ENCODE measurements around the gene ENTPD7. TPM values are rescaled to one million over a fixed set of nuclear protein-coding genes. Genes with fewer than 3 reads are reported as not detected.
"Not testable (repeated sequence)": the region's sequence is repeated elsewhere in the genome, so short reads cannot be mapped to it uniquely, and the experiment has no call there.

The ENTPD7 gene
- polyA plus RNA-seq, 1 donor: 56.2 TPM

GRCh38 chr10:99742701-99743100 lies 83.4 kb downstream of the ENTPD7 start:
- no peak for DNase-seq
- no peaks in the 10 kb centered on the region for H3K4me1 ChIP-seq (ENCODE audit: control insufficient read depth, insufficient read depth, low read length)
- WGBS (ENCODE audit: insufficient coverage, low lambda C conversion rate): 90% methylated on average over 2 of the region's 2 CpGs
- no peak overlapping the region for H3K4me3 ChIP-seq (ENCODE audit: low read length)
- no peaks in the 10 kb centered on the region for H3K27me3 ChIP-seq (ENCODE audit: control insufficient read depth, insufficient read depth, low read length)
- peaks cover 59% of the 10 kb centered on the region for H3K36me3 ChIP-seq (ENCODE audit: control insufficient read depth, insufficient read depth, low read length)
- H3K9me3 ChIP-seq (ENCODE audit: control insufficient read depth, low read depth, low read length): peaks cover 13% of the 10 kb centered on the region
- H3K27ac ChIP-seq (ENCODE audit: low read length): no peak overlapping the region

- Histone ChIP-seq H3K4me1 (ENCODE audit: control insufficient read depth, insufficient read depth, low read length) (no peaks in the 10 kb centered on the region), H3K4me3 (ENCODE audit: low read length) (no peak overlapping the region), H3K27me3 (ENCODE audit: control insufficient read depth, insufficient read depth, low read length) (no peaks in the 10 kb centered on the region), H3K36me3 (ENCODE audit: control insufficient read depth, insufficient read depth, low read length) (peaks cover 64% of the 10 kb centered on the region), H3K9me3 (ENCODE audit: control insufficient read depth, low read depth, low read length) (peaks cover 13% of the 10 kb centered on the region), H3K27ac (ENCODE audit: low read length) (no peak overlapping the region)
- WGBS (ENCODE audit: insufficient coverage, low lambda C conversion rate): 100% methylated on average over 3 of the region's 3 CpGs
- no peak for DNase-seq
Measured at GRCh38 chr10:99743841-99744240, 84.5 kb downstream of the ENTPD7 start.

GRCh38 chr10:99746166-99746565 lies 86.9 kb downstream of the ENTPD7 start:
- DNase-seq; H3K4me3 ChIP-seq (ENCODE audit: low read length); H3K27ac ChIP-seq (ENCODE audit: low read length); H3K9me3 ChIP-seq (ENCODE audit: control insufficient read depth, low read depth, low read length); H3K27me3 ChIP-seq (ENCODE audit: control insufficient read depth, insufficient read depth, low read length); H3K4me1 ChIP-seq (ENCODE audit: control insufficient read depth, insufficient read depth, low read length): not testable (repeated sequence)
- no CpG with 5 or more reads among the region's 2 CpGs for WGBS (ENCODE audit: insufficient coverage, low lambda C conversion rate)
- H3K36me3 ChIP-seq (ENCODE audit: control insufficient read depth, insufficient read depth, low read length): peaks cover 57% of the 10 kb centered on the region

- DNase-seq: no peak
- no peak overlapping the region for H3K4me3 ChIP-seq (ENCODE audit: low read length)
- 100% methylated on average over 1 of the region's 2 CpGs for WGBS (ENCODE audit: insufficient coverage, low lambda C conversion rate)
- H3K27me3 ChIP-seq (ENCODE audit: control insufficient read depth, insufficient read depth, low read length): no peaks in the 10 kb centered on the region
- H3K9me3 ChIP-seq (ENCODE audit: control insufficient read depth, low read depth, low read length): no peaks in the 10 kb centered on the region
- no peak overlapping the region for H3K27ac ChIP-seq (ENCODE audit: low read length)
- peaks cover 49% of the 10 kb centered on the region for H3K36me3 ChIP-seq (ENCODE audit: control insufficient read depth, insufficient read depth, low read length)
- H3K4me1 ChIP-seq (ENCODE audit: control insufficient read depth, insufficient read depth, low read length): no peaks in the 10 kb centered on the region
Measured at GRCh38 chr10:99748823-99749451, 89.6 kb downstream of the ENTPD7 start.

GRCh38 chr10:99750641-99751040 lies 91.3 kb downstream of the ENTPD7 start:
- H3K9me3 ChIP-seq (ENCODE audit: control insufficient read depth, low read depth, low read length): no peaks in the 10 kb centered on the region
- H3K27me3 ChIP-seq (ENCODE audit: control insufficient read depth, insufficient read depth, low read length): no peaks in the 10 kb centered on the region
- no peak overlapping the region for H3K4me3 ChIP-seq (ENCODE audit: low read length)
- DNase-seq: no peak
- peaks cover 50% of the 10 kb centered on the region for H3K36me3 ChIP-seq (ENCODE audit: control insufficient read depth, insufficient read depth, low read length)
- H3K27ac ChIP-seq (ENCODE audit: low read length): no peak overlapping the region
- peaks cover 5% of the 10 kb centered on the region for H3K4me1 ChIP-seq (ENCODE audit: control insufficient read depth, insufficient read depth, low read length)

- no peaks in the 10 kb centered on the region for H3K27me3 ChIP-seq (ENCODE audit: control insufficient read depth, insufficient read depth, low read length)
- WGBS (ENCODE audit: insufficient coverage, low lambda C conversion rate): no CpG with 5 or more reads among the region's 1 CpG
- peak overlapping the region; percentile 40 for H3K27ac ChIP-seq (ENCODE audit: low read length)
- peaks cover 47% of the 10 kb centered on the region for H3K36me3 ChIP-seq (ENCODE audit: control insufficient read depth, insufficient read depth, low read length)
- peaks cover 5% of the 10 kb centered on the region for H3K4me1 ChIP-seq (ENCODE audit: control insufficient read depth, insufficient read depth, low read length)
- no peak overlapping the region for H3K4me3 ChIP-seq (ENCODE audit: low read length)
- H3K9me3 ChIP-seq (ENCODE audit: control insufficient read depth, low read depth, low read length): no peaks in the 10 kb centered on the region
- DNase-seq: peak; percentile 26 to 56
Measured at GRCh38 chr10:99754670-99755069, 95.4 kb downstream of the ENTPD7 start.

Other genes starting within 250 kb of the ENTPD7 start
- 31.3 TPM for gene GOT1, start 228.9 kb upstream of the ENTPD7 start, polyA plus RNA-seq
- 22.1 TPM for gene NKX2-3, start 126.6 kb upstream of the ENTPD7 start, polyA plus RNA-seq
- 50.1 TPM for gene SLC25A28, start 39.1 kb upstream of the ENTPD7 start, polyA plus RNA-seq
- 46.0 TPM for gene COX15, start 72.6 kb downstream of the ENTPD7 start, polyA plus RNA-seq
- gene CUTC, start 72.7 kb downstream of the ENTPD7 start, polyA plus RNA-seq: 26.4 TPM
- gene ABCC2, start 123.1 kb downstream of the ENTPD7 start, polyA plus RNA-seq: 94.3 TPM

All from large intestine (tissue), 3 donors.